KMS-11 (cell line): Measurements from ENCODE around the gene STK38.

Experiments
- H2AFZ ChIP-seq: fragments of 200-600 bp; sonication (generic); 2 replicates; pipeline ENCODE4 v1.6.1; 2016; ENCODE audit warnings: antibody characterized with exemption, mixed run types, low read depth
- H3K27ac ChIP-seq: fragments of 200-600 bp; sonication (generic); 2 replicates; pipeline ENCODE4 v1.6.1; 2016; ENCODE audit warnings: mild to moderate bottlenecking, mixed run types
- H3K27me3 ChIP-seq: fragments of 200-600 bp; sonication (generic); 2 replicates; pipeline ENCODE4 v1.6.1; 2017; ENCODE audit warnings: mild to moderate bottlenecking, low read depth, mixed run types, moderate library complexity; ENCODE audit not compliant: insufficient read depth
- H3K36me3 ChIP-seq: fragments of 200-600 bp; sonication (generic); 2 replicates; pipeline ENCODE4 v1.6.1; 2017; ENCODE audit warnings: mild to moderate bottlenecking, mixed run types; ENCODE audit not compliant: insufficient read depth
- H3K4me1 ChIP-seq: fragments of 200-600 bp; sonication (generic); 2 replicates; pipeline ENCODE4 v1.6.1; 2016; ENCODE audit warnings: mild to moderate bottlenecking, low read depth, mixed run types; ENCODE audit not compliant: poor library complexity, severe bottlenecking
- H3K4me2 ChIP-seq: fragments of 200-600 bp; sonication (generic); 2 replicates; pipeline ENCODE4 v1.7.0; 2016; ENCODE audit warnings: mild to moderate bottlenecking, mixed run types
- H3K4me3 ChIP-seq: fragments of 200-600 bp; sonication (generic); IDR thresholded peaks from 2 replicates; pipeline ENCODE4 v1.6.1; 2017; ENCODE audit warnings: low read depth, low read length, mixed read lengths; ENCODE audit not compliant: insufficient read depth
- H3K79me2 ChIP-seq: fragments of 200-600 bp; sonication (generic); 2 replicates; pipeline ENCODE4 v1.6.1; 2016; ENCODE audit warnings: low read depth, mixed run types; ENCODE audit not compliant: insufficient read depth
- H3K9ac ChIP-seq: fragments of 200-600 bp; sonication (generic); 2 replicates; pipeline ENCODE4 v1.6.1; 2016; ENCODE audit warnings: mild to moderate bottlenecking, mixed run types
- H4K20me1 ChIP-seq: fragments of 200-600 bp; sonication (generic); 2 replicates; pipeline ENCODE4 v1.6.1; 2016; ENCODE audit warnings: mild to moderate bottlenecking, mixed run types; ENCODE audit not compliant: insufficient read depth
- TF ChIP-seq, protein P1 (sequence below): fragments of 200-600 bp; sonication (generic); conservative IDR thresholded peaks from 2 replicates; pipeline ENCODE4 v1.6.1; 2017; ENCODE audit warnings: low read depth, mild to moderate bottlenecking, antibody characterized with exemption, low read length, moderate library complexity, mixed read lengths

The STK38 gene

DNA sequence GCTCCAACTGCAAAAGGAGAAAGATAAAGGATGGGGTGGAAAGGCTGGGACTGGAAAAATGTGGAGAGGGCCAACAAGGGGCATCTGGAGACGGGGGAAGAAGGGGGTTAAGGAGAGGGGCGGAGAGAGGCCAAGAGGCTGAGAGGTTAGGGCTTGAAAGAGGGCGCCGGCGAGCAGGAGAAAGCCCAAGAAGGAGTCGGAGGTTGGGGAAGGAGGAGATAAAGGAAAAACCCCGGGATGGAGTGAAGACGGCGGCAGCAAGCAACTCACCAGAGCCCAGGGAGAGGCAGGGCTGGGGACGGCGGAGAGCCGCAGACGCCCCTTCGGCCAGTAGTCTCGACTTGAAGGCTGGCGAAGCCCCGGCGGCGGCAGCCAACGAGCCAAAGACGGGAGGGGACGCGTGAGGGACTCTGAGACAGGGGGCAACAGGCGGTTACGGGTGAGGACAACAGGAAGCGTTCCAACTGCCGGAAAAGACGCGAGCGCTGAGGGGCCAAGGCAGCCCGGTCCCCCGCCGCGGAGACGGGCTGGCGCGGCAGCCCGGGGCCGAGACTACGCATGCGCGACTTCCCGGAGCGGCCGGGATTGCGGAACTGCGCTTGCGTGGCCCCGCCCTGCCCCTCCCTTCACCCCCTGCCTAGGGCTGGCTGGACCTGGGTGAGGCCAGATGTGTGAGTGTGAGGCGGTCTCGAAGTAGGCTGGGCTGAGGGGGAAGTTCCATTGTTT is at the start of gene STK38:
TSS of gene STK38 (minus strand) at position 560 of the 726 bp plus-strand sequence. CDS start 7,277 bp downstream, outside the sequence.
- TF ChIP-seq, protein P1, sequence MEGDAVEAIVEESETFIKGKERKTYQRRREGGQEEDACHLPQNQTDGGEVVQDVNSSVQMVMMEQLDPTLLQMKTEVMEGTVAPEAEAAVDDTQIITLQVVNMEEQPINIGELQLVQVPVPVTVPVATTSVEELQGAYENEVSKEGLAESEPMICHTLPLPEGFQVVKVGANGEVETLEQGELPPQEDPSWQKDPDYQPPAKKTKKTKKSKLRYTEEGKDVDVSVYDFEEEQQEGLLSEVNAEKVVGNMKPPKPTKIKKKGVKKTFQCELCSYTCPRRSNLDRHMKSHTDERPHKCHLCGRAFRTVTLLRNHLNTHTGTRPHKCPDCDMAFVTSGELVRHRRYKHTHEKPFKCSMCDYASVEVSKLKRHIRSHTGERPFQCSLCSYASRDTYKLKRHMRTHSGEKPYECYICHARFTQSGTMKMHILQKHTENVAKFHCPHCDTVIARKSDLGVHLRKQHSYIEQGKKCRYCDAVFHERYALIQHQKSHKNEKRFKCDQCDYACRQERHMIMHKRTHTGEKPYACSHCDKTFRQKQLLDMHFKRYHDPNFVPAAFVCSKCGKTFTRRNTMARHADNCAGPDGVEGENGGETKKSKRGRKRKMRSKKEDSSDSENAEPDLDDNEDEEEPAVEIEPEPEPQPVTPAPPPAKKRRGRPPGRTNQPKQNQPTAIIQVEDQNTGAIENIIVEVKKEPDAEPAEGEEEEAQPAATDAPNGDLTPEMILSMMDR = no peak; the same call in 1 of the 2 replicates
- peak within 1 kb of the TSS; percentile 35; the same call in 1 of the 2 replicates for H3K27ac ChIP-seq
- peaks cover 41% of the 10 kb centered on the region for H3K4me1 ChIP-seq
- H3K36me3 ChIP-seq = no peaks in the 10 kb centered on the region
- peak within 1 kb of the TSS; percentile 93 for H3K4me2 ChIP-seq
- no peaks in the 10 kb centered on the region for H3K27me3 ChIP-seq
- H3K79me2 ChIP-seq = peaks cover 39% of the 10 kb centered on the region; the same call in 1 of the 2 replicates
- peak within 1 kb of the TSS; percentile 77; the same call in 1 of the 2 replicates for H3K9ac ChIP-seq
- peak within 1 kb of the TSS; percentile 93 for H2AFZ ChIP-seq
- H4K20me1 ChIP-seq = no peaks in the 10 kb centered on the region
- peak within 1 kb of the TSS; percentile 58 for H3K4me3 ChIP-seq

DNA sequence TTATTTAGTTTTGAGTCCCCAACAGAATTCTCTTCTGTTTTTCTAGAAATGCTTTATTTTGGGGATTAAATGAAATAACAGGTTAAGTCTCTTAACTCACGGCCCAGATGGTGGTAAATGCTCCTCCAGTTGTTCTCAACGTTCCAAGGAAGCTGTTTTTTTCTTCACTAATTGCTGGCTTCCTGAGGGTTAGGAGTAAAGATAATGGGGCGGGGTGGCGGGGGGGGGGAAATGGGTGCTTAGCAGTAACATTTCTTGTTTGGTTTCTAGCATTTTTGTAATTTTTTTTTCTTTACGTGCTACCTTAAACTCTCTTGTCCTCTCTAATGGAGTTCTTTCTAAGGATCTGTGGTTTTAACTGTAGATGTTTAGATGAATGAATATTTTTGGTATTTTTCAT is 49.1 kb upstream of the STK38 start:
- TF ChIP-seq, protein P1 = no peak
- Histone ChIP-seq H3K36me3 (peaks cover 48% of the 10 kb centered on the region; the same call in 1 of the 2 replicates), H3K27me3 (no peaks in the 10 kb centered on the region), H3K27ac (peak overlapping the region; percentile 98; the same call in 1 of the 2 replicates), H3K4me1 (peaks cover 67% of the 10 kb centered on the region), H3K9ac (peak overlapping the region; percentile 100; the same call in 1 of the 2 replicates), H2AFZ (no peak overlapping the region), H4K20me1 (peaks cover 46% of the 10 kb centered on the region), H3K4me3 (no peak overlapping the region), H3K4me2 (peak overlapping the region; percentile 75), H3K79me2 (peaks cover 72% of the 10 kb centered on the region)

DNA sequence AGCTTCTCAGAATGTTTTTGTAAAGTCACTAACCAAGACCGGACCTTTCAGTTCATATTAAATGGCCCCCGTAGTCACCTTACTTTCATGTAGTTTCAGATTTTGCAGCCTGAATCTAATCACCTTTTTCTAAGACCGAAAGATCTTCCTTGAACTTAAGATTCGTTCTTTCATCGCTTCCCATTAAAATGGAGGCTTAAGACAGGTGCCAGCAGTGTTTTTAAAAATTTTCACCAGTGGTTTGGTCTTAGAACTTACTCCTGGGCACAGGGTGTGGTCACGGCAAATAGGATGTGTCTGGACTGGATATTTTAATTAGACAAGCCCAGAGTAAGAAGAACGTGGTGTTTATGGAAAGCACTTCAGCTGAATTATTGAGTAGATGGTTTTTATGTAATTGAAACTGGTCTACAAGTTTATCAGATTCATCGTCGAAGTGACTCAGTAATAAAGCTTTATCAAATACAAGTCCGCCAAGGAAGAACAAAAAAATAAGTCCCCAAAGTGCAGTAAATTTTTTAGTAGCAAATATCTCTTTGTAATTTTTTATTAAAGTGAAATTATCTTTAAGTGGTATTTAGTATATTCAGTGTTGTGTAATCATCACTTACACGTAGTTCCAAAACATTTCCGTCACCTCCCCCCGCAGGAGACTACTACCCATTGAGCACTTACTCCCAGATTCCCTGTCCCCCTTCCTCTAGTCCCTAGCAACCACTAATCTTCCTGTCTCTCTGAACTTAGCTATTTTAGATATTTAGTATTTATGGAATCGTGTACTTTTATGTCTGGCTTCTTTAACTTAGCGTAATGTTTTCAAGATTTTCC is 47.8 kb upstream of the STK38 start:
- Histone ChIP-seq H3K9ac (peak overlapping the region; percentile 100), H2AFZ (peak overlapping the region; percentile 24; the same call in 1 of the 2 replicates), H3K79me2 (peaks cover 59% of the 10 kb centered on the region), H3K27ac (peak overlapping the region; percentile 98), H3K36me3 (peaks cover 38% of the 10 kb centered on the region; the same call in 1 of the 2 replicates), H3K4me2 (peak overlapping the region; percentile 75), H3K4me1 (peaks cover 62% of the 10 kb centered on the region), H3K4me3 (no peak overlapping the region), H3K27me3 (no peaks in the 10 kb centered on the region), H4K20me1 (peaks cover 42% of the 10 kb centered on the region)
- TF ChIP-seq, protein P1 = no peak

DNA sequence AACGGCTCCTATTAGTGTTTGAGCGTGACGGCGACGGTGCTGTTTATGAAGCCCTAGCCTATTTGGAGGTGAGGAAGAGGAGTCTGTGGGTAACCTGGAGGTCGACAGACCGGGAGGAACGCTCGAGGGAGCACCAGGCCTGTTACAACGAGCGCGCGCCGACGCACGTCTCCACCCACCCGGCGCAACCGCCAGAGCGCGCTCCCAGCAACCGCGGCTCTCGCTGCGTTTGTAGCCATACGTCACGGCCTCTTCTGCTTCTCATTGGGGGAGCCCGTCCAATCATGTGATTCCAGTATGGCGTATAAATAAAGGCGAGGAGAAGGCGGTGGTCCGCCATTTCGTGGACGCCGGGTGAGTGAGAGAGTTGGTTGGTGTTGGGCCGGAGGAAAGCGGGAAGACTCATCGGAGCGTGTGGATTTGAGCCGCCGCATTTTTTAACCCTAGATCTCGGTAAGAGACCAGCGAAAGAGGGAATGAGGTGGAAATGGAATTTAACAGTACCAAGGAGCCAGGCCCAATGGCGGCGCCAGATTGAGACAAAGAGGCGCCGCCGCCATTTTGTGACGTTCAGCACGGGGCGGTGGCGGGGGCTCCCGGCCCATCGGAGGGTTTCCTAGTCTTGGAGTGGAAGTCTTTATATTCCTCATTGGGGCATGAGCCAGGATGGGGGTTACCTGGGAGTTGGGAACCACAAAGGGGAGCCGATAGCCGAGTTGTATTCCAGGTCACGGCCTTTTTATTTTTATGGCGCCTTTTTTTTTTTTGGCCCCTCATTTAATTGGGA is 46.9 kb upstream of the STK38 start, which contains the start of gene SRSF3:
TSS of gene SRSF3 (plus strand) at position 334 of the 787 bp plus-strand sequence. CDS start 2,401 bp downstream, outside the sequence.
- Histone ChIP-seq H3K4me3 (no peak within 1 kb of the TSS), H3K79me2 (peaks cover 51% of the 10 kb centered on the region), H3K9ac (peak within 1 kb of the TSS; percentile 100), H3K4me1 (peaks cover 54% of the 10 kb centered on the region), H3K27ac (peak within 1 kb of the TSS; percentile 98), H4K20me1 (peaks cover 37% of the 10 kb centered on the region), H3K36me3 (peaks cover 34% of the 10 kb centered on the region; the same call in 1 of the 2 replicates), H2AFZ (peak within 1 kb of the TSS; percentile 99), H3K27me3 (no peaks in the 10 kb centered on the region), H3K4me2 (peak within 1 kb of the TSS; percentile 75)
- TF ChIP-seq, protein P1 = peak; percentile 46
